Right atrium auricular region (tissue), 2 donors: ENCODE measurements around the gene GSTO2. TPM values are rescaled to one million over a fixed set of nuclear protein-coding genes. Genes with fewer than 3 reads are reported as not detected.

Source experiments
- DNase-seq: peaks from one replicate; pipeline ENCODE4 v3.0.0-alpha.2; 2019; ENCODE audit warnings: low spot score
- H3K27ac ChIP-seq, 2 donors: fragments of 200-600 bp; sonication (generic); 1 replicate in 1 of 2; 2 replicates in 1 of 2; pipeline ENCODE4 v1.5.1; 2016 to 2019
- H3K27me3 ChIP-seq, 2 donors: fragments of 200-600 bp; sonication (generic); one replicate each; pipeline versions ENCODE4 v1.5.1 to v1.6.0; 2017 to 2019
- H3K36me3 ChIP-seq: fragments of 200-600 bp; sonication (generic); one replicate; pipeline ENCODE4 v1.5.1; 2016
- H3K4me1 ChIP-seq, 2 donors: fragments of 200-600 bp; sonication (generic); one replicate each; pipeline versions ENCODE4 v1.5.1 to v1.6.0; 2017 to 2019
- H3K4me3 ChIP-seq, 2 donors: fragments of 200-600 bp; sonication (generic); 1 replicate in 1 of 2; 2 replicates in 1 of 2; pipeline ENCODE4 v1.5.1; 2017 to 2019; ENCODE audit warnings: mild to moderate bottlenecking in 1 of 2, moderate library complexity in 1 of 2
- H3K9me3 ChIP-seq, 2 donors: fragments of 200-600 bp; sonication (generic); one replicate each; pipeline ENCODE4 v1.5.1; 2019
- CTCF ChIP-seq, 2 donors: fragments of 200-600 bp; sonication (generic); IDR thresholded peaks; one replicate each; pipeline ENCODE4 v1.5.1; 2019; ENCODE audit warnings: antibody characterized with exemption in 2 of 2
- total RNA-seq, 2 donors: library from RNA; depleted of rRNA; stranded (reverse); fragments of >200 nt; gene quantifications; one replicate each; pipeline ENCODE4 v1.1.0, GENCODE V29; 2016

The GSTO2 gene
- total RNA-seq, 2 donors from 2014 or later, result 0.55 to 0.63 TPM

GRCh38 chr10:104347295-104348045 lies 78.5 kb downstream of the GSTO2 start:
- Histone ChIP-seq H3K27me3 (no peaks in the 10 kb centered on the region), H3K36me3 (no peaks in the 10 kb centered on the region), H3K4me1 (peaks cover 0 to 27% of the 10 kb centered on the region in 2 donors), H3K9me3 (no peaks in the 10 kb centered on the region), H3K27ac (no peak overlapping the region), H3K4me3 (no peak overlapping the region)
- DNase-seq, result no peak
- TF ChIP-seq CTCF (IDR thresholded peaks at IDR 0.05), result no peak

GRCh38 chr10:104348601-104349000 lies 79.6 kb downstream of the GSTO2 start:
- H3K27me3 ChIP-seq, result no peaks in the 10 kb centered on the region
- no peaks in the 10 kb centered on the region for H3K9me3 ChIP-seq
- DNase-seq, result no peak
- no peak for TF ChIP-seq CTCF (IDR thresholded peaks at IDR 0.05)
- no peak overlapping the region for H3K27ac ChIP-seq
- no peak overlapping the region for H3K4me3 ChIP-seq
- H3K36me3 ChIP-seq, result no peaks in the 10 kb centered on the region
- H3K4me1 ChIP-seq, result peaks cover 0 to 26% of the 10 kb centered on the region in 2 donors

- Histone ChIP-seq H3K4me3 (no peak overlapping the region), H3K9me3 (no peaks in the 10 kb centered on the region), H3K4me1 (peaks cover 0 to 24% of the 10 kb centered on the region in 2 donors), H3K27me3 (no peaks in the 10 kb centered on the region), H3K36me3 (no peaks in the 10 kb centered on the region), H3K27ac (peak overlapping the region; percentile 31 to 66)
- no peak for TF ChIP-seq CTCF (IDR thresholded peaks at IDR 0.05)
- no peak for DNase-seq
These were observed 80.7 kb downstream of the GSTO2 start for GRCh38 chr10:104349623-104350126.

- Histone ChIP-seq H3K27ac (peak overlapping the region; percentile 31 to 66), H3K9me3 (no peaks in the 10 kb centered on the region), H3K27me3 (no peaks in the 10 kb centered on the region), H3K4me3 (no peak overlapping the region), H3K4me1 (peaks cover 0 to 24% of the 10 kb centered on the region in 2 donors), H3K36me3 (no peaks in the 10 kb centered on the region)
- peak; percentile 32 to 79 for TF ChIP-seq CTCF (IDR thresholded peaks at IDR 0.05)
- no peak for DNase-seq
These were observed 81.2 kb downstream of the GSTO2 start for GRCh38 chr10:104350127-104350635.

GRCh38 chr10:104351061-104351702 lies 82.2 kb downstream of the GSTO2 start:
- Histone ChIP-seq H3K36me3 (no peaks in the 10 kb centered on the region), H3K4me3 (no peak overlapping the region), H3K27ac (no peak overlapping the region), H3K4me1 (peaks cover 0 to 24% of the 10 kb centered on the region in 2 donors), H3K27me3 (no peaks in the 10 kb centered on the region), H3K9me3 (no peaks in the 10 kb centered on the region)
- no peak for DNase-seq
- no peak for TF ChIP-seq CTCF (IDR thresholded peaks at IDR 0.05)
